CD4-positive, alpha-beta T cell treated with Interleukin-12 subunit alpha and Interleukin-12 subunit beta, for 1 hour (primary cell): ENCODE data around the gene RNPEPL1.
A peak's percentile ranks its signal among the peaks of the same experiment; 100 is the strongest.

Experiments
- DNase-seq: peaks from one replicate; pipeline ENCODE4 v3.0.0-alpha.2; 2020

RNPEPL1 gene

DNA sequence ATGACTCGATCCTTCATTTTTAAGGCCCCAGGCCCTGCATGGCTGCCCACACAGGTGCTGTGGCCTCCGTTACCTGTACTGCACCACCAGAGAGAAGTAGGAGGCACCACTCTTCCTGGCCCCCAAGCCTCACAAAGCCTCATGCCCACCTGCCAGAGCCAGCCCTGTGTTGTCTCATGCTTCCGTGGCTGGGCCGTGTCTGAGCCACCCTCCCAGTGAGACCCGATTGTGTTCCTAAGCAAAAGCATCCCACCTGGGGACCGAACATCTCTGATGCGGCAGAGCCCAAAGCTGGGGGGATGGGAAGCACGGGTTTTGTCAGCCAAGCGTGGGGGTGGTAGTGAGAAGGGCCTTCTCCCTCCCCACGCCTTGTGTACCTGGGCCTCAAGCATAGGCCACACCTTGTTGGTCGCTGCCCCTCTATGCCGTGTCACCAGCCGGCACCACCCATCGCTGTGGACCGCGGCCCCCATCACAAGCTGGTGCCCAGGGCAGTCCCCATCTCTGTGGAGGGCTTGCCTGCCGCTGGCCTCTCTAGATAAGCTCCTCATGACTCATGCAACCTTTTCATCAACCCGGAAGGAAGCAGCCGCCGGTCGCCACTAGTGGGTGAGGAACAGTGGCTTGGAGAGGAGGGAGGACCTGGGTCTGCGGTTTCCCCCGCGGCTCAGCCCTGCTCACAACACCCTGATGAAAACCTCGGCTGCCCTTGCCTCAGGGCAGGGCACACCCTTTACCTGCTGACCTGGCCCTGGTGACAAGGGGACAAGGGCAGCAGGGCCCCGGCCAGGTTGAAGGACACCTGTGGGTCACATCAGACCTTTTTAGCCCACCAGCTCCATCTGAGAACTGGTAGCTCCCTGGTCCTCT is 2.7 kb upstream of the RNPEPL1 start:
- peak; percentile 95 for DNase-seq

DNA sequence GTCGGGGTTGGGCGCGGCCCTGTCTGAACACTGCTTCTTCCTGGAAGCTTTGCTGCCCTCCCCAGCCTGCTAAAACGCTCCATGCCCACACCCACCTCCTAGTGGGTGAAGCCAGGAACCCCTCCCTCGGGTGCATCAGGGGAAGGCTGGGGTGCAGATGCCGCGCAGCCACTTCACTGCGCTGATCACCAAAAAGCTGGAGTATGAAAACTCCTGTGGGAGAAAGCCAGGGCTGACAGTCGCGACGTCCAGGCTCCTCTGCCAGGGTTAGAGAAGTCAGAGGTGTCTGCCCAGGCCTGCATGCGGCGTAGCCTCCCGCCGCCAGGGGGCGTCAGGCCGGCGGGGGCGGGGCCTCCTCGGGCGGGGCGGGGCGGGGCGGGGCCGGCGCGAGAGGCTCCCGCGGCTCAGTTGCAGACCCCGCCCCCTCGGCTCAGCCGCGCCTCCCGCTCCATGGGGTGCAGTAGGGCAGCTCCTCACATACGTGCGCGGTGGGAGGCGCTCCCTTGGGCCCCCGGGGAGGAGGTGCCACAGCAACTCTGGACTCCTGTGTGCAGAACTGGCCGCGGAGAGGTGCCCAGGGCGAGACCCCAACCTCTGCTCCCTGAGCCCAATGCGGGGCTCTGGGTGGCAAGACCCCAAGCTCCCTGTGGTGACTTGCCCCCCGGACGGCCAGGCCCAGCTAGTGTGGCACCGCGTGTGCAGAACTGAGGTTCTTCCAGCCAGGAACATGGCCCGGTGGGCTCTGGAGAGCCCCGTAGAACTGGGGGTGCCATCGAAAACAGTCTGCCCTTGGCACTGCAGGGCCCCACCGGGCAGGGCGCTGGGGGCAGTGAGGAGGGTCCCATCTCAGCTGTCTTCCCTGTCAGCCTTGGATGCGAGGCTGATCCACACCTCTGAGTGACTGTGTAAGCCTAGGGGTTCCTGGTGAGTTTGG is 1.8 kb upstream of the RNPEPL1 start:
- peak; percentile 95 for DNase-seq

DNA sequence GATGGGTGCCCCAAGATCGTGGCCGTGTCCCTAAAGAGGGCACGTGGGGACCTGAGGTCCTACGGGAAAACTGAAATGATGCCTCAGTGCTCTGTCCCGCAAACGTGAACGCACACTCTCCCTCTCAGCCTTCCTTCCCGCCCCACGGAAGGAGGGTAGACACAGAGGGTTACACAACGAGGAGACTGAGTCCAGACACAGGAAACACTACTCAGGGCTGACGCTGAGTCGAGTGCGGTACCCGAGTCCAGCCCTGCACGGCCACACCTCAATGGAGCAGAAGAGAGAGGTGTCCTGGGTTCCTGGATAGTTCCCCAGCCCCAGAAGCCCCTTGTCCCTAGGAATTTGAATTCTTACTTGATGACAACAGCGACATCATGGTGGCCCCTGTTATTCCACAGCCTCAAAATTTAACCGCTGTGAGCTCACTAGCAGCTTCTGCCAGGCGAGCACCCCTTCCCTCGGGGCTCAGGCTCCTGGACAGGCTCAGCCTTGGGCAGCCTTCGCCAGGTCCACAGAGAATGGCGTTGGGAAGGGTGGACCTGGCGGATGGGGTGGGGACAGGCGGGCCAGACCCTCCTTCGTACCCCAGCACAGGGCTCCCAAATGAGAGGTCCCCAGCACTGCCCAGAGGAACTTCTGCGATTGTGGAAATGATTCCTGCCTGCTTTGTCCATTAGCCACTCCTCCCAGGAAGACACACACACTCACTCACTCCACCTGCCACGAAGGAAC is 980 bp upstream of the RNPEPL1 start:
- peak; percentile 54 for DNase-seq

DNA sequence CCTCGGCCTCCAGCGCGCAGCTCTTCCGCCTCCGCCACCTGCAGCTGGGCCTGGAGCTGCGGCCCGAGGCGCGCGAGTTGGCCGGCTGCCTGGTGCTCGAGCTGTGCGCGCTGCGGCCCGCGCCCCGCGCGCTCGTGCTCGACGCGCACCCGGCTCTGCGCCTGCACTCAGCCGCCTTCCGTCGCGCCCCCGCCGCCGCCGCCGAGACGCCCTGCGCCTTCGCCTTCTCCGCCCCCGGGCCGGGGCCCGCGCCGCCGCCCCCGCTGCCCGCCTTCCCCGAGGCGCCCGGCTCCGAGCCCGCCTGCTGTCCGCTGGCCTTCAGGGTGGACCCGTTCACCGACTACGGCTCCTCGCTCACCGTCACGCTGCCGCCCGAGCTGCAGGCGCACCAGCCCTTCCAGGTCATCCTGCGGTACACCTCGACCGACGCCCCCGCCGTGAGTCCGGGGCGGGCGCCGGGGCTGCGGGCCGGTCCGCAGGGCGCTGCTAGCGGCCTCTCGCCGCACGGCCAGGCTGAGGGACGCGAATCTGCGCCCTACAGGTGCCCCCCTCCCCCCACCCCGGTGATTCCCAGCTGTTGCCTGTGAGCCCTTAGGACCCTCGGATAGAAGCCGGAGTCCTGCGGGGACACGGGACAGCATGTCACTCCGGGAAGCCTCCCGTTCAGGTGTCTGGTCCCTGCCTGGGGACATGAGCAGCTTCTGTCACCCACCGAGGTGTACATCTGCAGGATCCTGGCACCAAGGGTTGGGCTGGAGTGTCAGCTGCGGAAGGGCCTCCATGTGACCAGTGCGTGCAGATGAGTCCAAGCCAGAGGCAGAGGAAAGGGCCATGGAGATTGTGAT is 616 bp downstream of the RNPEPL1 start:
- no peak for DNase-seq

DNA sequence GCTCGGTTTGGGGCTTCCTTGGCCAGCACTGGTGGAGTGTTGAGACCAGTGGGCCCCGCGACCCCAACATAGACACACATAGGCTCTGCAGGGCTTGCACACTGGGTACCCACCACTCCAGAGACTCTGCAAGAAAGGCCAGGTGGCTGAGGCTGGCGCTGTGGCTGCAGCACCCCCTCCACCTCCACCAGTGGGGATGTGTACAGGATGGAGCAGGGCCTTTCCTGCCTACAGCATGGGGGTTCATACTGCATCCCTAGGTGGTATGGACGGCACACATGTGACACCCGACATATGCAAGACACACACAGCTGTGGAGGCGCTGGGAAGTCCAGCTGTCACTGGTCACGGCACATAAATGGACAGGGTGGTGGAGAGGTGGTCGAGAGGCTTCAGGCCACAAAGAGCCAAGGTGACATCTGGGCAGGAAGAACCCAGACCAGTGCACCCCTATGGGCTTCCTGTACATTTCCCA is 1.3 kb downstream of the RNPEPL1 start:
- DNase-seq: no peak

DNA sequence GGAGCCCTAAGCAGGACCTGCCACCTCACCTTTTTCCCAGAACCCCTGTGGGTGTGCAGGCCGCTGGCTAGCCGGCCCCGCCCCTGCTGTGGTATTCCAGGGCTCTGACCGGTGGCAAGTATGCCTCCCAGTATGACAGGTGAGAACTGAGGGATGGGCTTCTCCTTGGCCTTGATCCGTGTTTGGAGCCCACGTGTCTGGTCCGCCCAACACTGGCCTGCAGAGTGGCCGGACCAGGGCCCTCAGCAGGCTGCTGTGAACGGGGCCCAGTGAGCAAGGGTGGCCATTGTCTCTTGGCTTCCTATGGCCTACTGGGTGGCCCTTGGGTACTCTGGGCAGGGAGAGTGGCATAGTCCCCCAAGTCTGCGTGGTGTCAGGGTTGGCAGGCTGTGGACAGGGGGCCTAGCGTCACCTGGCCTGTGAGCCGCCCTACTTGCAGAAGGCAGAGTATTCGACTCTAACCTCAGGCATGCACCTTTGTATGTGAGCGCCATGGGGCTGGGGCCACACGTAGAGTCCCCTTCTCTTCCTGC is 1.8 kb downstream of the RNPEPL1 start:
- DNase-seq: no peak

DNA sequence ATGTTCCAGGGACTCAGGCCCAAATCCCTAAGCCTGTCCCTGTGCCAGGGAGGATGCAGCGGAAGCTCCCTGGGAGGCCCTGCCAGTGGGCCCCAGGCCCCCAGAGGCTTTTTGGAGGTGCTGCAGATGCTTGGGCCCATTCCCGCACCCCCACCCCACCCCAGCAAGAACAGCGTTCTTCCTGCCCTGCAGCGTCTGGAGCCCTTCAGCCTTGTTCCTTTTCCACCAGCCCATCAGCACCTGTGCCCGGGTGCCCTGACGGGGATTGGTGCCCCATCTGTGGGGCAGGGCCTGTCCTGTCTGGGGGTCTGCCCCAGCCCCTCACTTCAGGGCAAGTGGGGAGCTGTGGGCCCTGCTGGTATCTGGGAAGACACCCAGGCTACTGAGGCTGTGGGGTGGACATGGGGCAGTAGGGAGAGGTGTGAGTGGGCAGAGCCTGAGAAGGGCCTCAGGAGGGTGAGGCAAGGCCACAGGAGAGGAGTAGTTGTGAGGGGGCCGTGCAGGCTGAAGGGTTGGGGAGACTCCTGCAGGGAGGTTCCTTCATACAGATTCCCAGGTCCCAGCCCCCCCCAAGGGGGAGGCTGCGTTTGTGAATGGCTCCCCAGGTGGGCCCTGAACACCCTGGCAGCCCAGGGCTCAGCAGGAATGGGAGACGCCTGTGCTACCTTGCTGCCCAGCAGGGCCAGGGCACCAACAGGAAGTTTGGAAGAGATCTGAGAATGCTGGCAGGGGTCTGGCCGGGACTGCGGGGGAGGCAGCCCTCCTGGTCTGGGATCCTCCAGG is 2.4 kb downstream of the RNPEPL1 start:
- DNase-seq: no peak

DNA sequence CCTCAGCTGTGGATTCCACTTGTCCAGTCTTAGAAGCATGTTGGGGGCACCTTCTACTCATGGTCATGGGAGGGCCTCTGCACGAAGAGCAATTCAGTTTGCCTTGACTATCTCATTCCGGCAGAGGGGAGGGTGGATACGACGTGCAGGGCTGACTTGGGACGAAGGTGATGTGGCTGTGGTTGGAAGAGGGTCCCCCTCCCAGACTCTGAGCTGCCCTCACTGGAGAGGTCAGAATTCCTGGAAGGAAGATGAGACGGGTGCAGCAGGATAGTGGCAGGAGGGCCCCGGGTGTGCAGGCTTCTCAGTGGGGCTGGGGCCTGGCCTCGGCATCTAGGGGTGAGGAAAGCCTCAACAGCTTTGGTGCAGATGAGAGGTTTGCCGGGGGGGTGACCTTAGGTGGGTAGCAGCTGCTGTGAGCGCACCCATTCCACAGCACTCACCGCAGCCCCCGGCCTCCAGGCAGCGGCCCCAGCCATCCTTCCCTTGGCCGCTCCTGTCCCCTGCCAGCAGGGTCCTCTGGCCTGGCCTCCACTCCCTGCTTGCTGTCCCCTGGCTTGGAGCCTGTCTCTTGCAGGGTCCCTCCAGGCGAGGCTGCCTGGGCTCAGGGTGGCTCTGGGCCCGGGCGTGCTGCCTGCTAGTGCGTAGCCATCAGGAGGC is 3.2 kb downstream of the RNPEPL1 start:
- DNase-seq: no peak

DNA sequence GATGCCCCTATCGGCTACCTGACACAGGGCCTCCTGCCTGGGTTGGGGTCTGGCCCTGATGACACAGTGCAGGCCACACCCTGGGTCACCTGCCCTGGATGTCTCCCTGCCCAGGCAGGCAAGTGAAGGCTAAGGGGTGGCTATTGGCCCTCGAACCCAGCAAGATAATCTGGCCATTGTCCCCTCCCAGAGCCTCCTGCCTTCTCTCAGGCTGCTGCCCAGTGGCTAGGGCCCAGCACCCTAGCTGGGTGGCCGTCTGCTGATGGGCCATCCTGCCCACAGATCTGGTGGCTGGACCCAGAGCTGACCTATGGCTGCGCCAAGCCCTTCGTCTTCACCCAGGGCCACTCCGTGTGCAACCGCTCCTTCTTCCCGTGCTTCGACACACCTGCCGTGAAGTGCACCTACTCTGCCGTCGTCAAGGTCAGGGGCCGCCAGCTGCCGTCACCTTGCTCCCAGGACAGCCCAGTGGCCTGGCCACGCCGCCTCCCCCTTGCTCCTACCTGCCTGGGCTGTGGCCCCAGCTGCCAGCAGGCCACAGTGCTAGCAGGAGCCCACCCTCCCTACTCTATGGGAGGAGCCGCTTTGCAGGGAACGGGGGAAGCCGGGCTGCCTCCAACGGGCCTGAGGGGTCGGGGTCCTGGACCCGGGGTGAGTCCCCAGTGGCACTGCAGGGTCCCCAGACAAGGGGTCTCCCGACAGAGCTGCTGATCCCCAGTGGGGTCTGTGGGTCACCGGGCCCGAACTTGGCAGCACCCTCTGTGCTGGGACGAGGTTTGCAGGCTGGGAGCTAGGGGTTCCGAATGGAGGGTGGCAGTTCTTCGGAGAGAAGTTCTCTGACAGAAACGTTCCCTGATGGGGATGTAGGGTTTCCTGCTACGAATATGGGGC is 4.1 kb downstream of the RNPEPL1 start:
- no peak for DNase-seq

DNA sequence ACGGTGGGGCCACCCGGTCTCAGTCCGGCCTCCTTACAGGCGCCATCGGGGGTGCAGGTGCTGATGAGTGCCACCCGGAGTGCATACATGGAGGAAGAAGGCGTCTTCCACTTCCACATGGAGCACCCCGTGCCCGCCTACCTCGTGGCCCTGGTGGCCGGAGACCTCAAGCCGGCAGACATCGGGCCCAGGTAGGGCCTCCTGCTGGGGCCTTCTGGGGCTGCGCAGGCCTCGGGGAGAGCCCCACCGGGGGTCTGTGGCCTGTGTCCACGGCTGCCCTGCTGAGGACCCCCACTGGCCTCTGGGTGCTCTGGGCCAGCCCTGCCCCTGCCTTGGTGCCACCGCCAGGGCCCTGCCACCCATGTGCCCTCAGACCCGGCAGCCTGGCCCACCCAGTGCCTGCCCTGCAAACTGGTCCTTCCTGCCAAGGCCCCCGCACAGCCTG is 4.8 kb downstream of the RNPEPL1 start:
- DNase-seq: no peak

DNA sequence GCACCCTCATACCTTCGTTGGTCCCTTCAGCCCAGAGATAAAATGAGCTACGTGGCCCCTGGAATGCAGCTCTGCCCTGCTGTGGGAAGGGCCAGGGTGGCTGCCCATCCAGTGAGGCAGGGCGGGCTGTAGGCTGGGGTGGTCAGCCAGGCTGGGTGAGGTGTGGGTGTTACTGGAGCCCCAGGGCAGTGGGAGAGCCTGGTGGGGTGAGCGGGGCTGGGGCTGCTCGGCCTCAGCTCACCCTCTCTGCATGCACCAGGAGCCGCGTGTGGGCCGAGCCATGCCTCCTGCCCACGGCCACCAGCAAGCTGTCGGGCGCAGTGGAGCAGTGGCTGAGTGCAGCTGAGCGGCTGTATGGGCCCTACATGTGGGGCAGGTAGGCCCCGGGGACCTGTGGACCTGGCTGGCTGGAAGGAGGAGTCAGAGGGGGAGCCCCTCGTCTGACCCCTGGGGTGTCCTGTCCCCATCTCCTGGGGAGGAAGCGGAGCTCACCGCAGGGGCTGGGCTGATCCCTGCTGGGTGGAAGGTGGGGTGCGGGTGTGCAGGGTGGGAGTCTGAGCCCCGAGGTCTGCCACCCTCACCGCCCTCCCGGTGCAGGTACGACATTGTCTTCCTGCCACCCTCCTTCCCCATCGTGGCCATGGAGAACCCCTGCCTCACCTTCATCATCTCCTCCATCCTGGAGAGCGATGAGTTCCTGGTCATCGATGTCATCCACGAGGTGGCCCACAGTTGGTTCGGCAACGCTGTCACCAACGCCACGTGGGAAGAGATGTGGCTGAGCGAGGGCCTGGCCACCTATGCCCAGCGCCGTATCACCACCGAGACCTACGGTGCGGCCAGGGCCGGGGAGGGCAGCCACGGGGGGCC is 5.5 kb downstream of the RNPEPL1 start:
- no peak for DNase-seq

DNA sequence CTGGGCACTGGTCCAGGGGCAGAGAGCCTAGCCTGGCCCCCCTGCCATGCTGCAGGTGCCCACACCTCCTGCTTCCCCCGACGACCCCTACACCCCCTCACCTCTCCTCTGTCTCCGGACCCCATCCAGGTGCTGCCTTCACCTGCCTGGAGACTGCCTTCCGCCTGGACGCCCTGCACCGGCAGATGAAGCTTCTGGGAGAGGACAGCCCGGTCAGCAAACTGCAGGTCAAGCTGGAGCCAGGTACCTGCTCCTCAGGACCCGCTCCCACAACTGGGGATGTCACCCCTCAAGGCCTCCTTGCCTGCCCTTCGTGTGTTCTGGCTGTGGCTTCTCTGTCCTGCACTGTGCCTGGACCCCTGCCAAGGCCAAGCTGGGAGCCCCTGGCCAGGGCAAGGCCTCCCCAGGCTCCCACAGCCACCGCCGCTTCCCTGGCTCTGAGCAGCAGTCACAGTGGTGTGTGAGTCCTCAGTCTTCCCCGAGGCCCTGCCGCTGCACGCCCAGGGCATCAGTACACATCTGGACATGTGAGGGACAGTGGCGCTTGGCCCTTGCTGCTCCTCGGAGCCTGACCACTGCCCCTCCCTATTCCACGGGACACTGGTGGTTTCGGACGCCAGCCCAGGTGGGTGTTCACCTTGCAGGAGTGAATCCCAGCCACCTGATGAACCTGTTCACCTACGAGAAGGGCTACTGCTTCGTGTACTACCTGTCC is 6.3 kb downstream of the RNPEPL1 start:
- no peak for DNase-seq

DNA sequence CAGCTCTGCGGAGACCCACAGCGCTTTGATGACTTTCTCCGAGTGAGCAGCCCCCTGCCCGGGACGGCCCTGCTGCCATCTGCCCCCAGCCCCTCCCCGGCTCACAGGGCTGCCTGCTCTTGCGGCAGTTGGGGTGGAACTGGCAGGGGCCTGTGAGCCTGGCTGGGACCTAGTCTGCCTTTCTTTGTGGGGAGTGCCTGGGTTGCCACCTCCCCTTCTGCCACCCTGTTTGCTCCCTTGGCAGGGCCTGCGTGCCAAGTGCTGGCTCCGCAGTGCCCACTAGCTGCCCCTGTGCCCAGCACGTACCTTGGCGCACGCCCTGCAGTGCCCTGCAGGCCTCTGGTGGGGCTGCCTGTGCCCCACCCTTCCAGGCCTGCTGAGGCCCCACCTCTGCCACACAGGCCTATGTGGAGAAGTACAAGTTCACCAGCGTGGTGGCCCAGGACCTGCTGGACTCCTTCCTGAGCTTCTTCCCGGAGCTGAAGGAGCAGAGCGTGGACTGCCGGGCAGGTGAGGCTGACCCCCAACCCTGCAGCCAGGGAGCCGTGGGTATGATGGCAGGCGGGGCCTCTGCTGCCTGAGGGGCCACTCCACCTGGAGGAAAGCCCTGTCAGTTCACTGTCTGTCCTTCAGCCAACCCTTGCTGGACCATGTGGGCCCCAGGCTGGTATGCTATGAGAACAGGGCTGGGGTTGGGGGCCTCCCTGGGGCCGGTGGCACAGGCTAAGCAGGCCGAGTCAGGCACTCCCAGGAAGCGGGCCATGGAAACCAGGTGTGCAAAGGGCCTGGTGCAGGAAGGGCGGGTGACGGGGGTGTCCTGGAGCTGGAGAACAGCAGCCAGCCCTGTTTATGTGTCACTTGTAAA is 7.0 kb downstream of the RNPEPL1 start:
- DNase-seq: no peak

DNA sequence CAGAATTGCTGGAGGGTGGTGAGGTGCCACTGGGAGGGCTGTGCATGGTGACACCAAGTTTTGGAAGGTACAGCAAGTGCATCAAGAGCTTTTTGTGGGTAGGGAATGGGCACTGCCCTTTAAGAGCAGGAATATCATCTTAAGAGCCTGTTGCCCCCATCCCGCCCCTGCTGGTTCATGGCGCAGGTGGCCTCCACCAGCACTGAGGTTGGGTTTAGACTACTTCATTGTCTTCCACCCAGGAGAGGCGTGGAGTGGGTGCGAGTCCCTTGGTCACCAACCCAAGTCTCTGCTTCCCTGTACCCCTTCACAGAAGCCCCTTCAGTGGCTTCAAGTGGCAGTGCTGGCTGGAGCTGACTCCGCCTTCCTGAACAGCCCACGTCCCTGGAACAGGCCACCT is 7.8 kb downstream of the RNPEPL1 start:
- no peak for DNase-seq

DNA sequence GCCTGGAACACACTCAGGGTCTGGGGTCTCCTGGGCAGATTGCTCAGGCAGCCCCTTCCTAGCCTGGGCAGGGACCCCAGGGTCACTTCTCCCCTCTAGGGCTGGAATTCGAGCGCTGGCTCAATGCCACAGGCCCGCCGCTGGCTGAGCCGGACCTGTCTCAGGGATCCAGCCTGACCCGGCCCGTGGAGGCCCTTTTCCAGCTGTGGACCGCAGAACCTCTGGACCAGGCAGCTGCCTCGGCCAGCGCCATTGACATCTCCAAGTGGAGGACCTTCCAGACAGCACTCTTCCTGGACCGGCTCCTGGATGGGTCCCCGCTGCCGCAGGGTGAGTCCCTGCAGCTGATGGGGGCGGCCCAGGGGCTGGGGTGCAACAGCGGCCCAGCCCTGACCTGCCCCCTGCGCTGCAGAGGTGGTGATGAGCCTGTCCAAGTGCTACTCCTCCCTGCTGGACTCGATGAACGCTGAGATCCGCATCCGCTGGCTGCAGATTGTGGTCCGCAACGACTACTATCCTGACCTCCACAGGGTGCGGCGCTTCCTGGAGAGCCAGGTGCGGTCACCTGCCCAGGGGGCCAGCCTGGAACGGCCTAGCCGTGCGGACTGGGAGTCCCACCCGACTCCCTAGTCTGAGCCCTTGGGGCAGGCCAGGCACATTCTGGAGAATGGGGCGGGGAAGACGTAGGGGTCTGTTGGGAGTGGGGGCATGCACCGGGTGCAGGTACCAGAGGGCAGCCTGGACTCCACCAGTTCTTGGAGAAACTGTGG is 8.3 kb downstream of the RNPEPL1 start:
- DNase-seq: no peak
